ENCODE measurements around the gene CBARP. TPM values are rescaled to one million over a fixed set of nuclear protein-coding genes. Genes with fewer than 3 reads are reported as not detected.

CBARP gene
- polyA plus RNA-seq, 3 donors = not detected

- H3K27me3 ChIP-seq (ENCODE audit: control insufficient read depth in 2 of 2, insufficient read depth in 2 of 2, low read length in 2 of 2) = peaks cover 0 to 10% of the 10 kb centered on the region in 2 donors
- peaks cover 19% of the 10 kb centered on the region for H3K4me1 Mint-ChIP-seq
- H2AFZ ChIP-seq (ENCODE audit: insufficient read depth, low read depth, low read length, poor library complexity, severe bottlenecking) = no peak overlapping the region
- intact Hi-C loops (cut with micrococcal nuclease) = loop anchor here (5.0 kb wide), 2 partner anchors 78 to 103 kb away; partner anchors contain the start of gene NDUFS7 (in 2 of the 2)
- H3K36me3 ChIP-seq (replicated peaks in 1 of 2; ENCODE audit: control insufficient read depth in 1 of 2, insufficient read depth in 2 of 2, low read length in 2 of 2) = peaks cover 20 to 23% of the 10 kb centered on the region in 2 donors
- whole genome bisulfite sequencing (ENCODE audit: insufficient coverage) = 96% methylated on average over 25 of the region's 25 CpGs
- H3K4me3 ChIP-seq (replicated peaks in 1 of 3; ENCODE audit: low read depth in 2 of 3, low read length in 3 of 3) = no peak overlapping the region
- peaks cover 34% of the 10 kb centered on the region for H4K20me1 ChIP-seq (ENCODE audit: insufficient read depth, low read length)
- no peak overlapping the region for H3K27ac Mint-ChIP-seq
- peaks cover 21 to 42% of the 10 kb centered on the region in 2 donors for H3K36me3 Mint-ChIP-seq
- peaks cover 22% of the 10 kb centered on the region for H3K79me2 ChIP-seq (ENCODE audit: insufficient read depth, low read length)
- no peak overlapping the region for H3K9ac ChIP-seq (ENCODE audit: insufficient read depth, low read length, poor library complexity, severe bottlenecking)
- no peak overlapping the region for H3K4me3 Mint-ChIP-seq
- peaks cover 6 to 15% (median 9%) of the 10 kb centered on the region in 3 donors for H3K27me3 Mint-ChIP-seq (ENCODE audit: low read depth in 3 of 3)
- DNase-seq = no peak
- no peak overlapping the region for H3K4me2 ChIP-seq (replicated peaks; ENCODE audit: extremely low read depth, low read length, poor library complexity, severe bottlenecking)
- H3K9me3 ChIP-seq (replicated peaks in 1 of 2; ENCODE audit: control insufficient read depth in 1 of 2, insufficient read depth in 1 of 2, low read length in 2 of 2) = no peaks in the 10 kb centered on the region
- H3K9me3 Mint-ChIP-seq = peaks cover 0 to 5% (median 0%) of the 10 kb centered on the region in 7 donors
- peaks cover 22 to 30% of the 10 kb centered on the region in 2 donors for H3K4me1 ChIP-seq (ENCODE audit: control insufficient read depth in 1 of 2, insufficient read depth in 2 of 2, low read length in 2 of 2)
- no peak for TF ChIP-seq CTCF (IDR thresholded peaks at IDR 0.05)
- no peak overlapping the region for H3K27ac ChIP-seq (ENCODE audit: low read depth in 1 of 2, low read length in 2 of 2)
These were observed 41.2 kb upstream of the CBARP start for GRCh38 chr19:1278713-1279660.

GRCh38 chr19:1278074-1278473 is 40.3 kb upstream of the CBARP start:
- Histone ChIP-seq H3K4me1 (ENCODE audit: control insufficient read depth in 1 of 2, insufficient read depth in 2 of 2, low read length in 2 of 2) (peaks cover 31 to 39% of the 10 kb centered on the region in 2 donors), H4K20me1 (ENCODE audit: insufficient read depth, low read length) (peaks cover 43% of the 10 kb centered on the region)
- 85% methylated on average over 11 of the region's 12 CpGs for WGBS (ENCODE audit: insufficient coverage)

More at GRCh38 chr19:1278074-1278473, 40.3 kb upstream of the CBARP start:
- DNase-seq = no peak
- H3K9ac ChIP-seq (ENCODE audit: insufficient read depth, low read length, poor library complexity, severe bottlenecking) = no peak overlapping the region
- Mint-ChIP-seq H3K9me3 (peaks cover 0 to 4% (median 0%) of the 10 kb centered on the region in 7 donors), H3K27ac (peak overlapping the region in 2 of 7 donors; percentile 26 to 66), H3K4me1 (peaks cover 29% of the 10 kb centered on the region), H3K36me3 (peaks cover 28 to 51% of the 10 kb centered on the region in 2 donors), H3K4me3 (no peak overlapping the region), H3K27me3 (ENCODE audit: low read depth in 3 of 3) (peaks cover 2 to 5% (median 3%) of the 10 kb centered on the region in 3 donors)
- H2AFZ ChIP-seq (ENCODE audit: insufficient read depth, low read depth, low read length, poor library complexity, severe bottlenecking) = no peak overlapping the region
- intact Hi-C loops (cut with micrococcal nuclease) = loop anchor here (5.0 kb wide), 2 partner anchors 79 to 104 kb away; partner anchors contain the start of gene NDUFS7 (in 2 of the 2)
- peaks cover 31% of the 10 kb centered on the region for H3K79me2 ChIP-seq (ENCODE audit: insufficient read depth, low read length)
- no peak overlapping the region for H3K4me3 ChIP-seq (replicated peaks in 1 of 3; ENCODE audit: low read depth in 2 of 3, low read length in 3 of 3)
- H3K36me3 ChIP-seq (replicated peaks in 1 of 2; ENCODE audit: control insufficient read depth in 1 of 2, insufficient read depth in 2 of 2, low read length in 2 of 2) = peaks cover 29 to 32% of the 10 kb centered on the region in 2 donors
- no peak overlapping the region for H3K27ac ChIP-seq (ENCODE audit: low read depth in 1 of 2, low read length in 2 of 2)
- H3K9me3 ChIP-seq (replicated peaks in 1 of 2; ENCODE audit: control insufficient read depth in 1 of 2, insufficient read depth in 1 of 2, low read length in 2 of 2) = no peaks in the 10 kb centered on the region
- peaks cover 0 to under 1% of the 10 kb centered on the region in 2 donors for H3K27me3 ChIP-seq (ENCODE audit: control insufficient read depth in 2 of 2, insufficient read depth in 2 of 2, low read length in 2 of 2)
- no peak for TF ChIP-seq CTCF (IDR thresholded peaks at IDR 0.05)
- H3K4me2 ChIP-seq (replicated peaks; ENCODE audit: extremely low read depth, low read length, poor library complexity, severe bottlenecking) = no peak overlapping the region
